ENCODE measurements around the gene MEAK7. TPM values are rescaled to one million over a fixed set of nuclear protein-coding genes. Genes with fewer than 3 reads are reported as not detected.

Gene MEAK7, protein sequence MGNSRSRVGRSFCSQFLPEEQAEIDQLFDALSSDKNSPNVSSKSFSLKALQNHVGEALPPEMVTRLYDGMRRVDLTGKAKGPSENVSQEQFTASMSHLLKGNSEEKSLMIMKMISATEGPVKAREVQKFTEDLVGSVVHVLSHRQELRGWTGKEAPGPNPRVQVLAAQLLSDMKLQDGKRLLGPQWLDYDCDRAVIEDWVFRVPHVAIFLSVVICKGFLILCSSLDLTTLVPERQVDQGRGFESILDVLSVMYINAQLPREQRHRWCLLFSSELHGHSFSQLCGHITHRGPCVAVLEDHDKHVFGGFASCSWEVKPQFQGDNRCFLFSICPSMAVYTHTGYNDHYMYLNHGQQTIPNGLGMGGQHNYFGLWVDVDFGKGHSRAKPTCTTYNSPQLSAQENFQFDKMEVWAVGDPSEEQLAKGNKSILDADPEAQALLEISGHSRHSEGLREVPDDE
- 3.8 TPM for total RNA-seq (2013)
- polyA plus RNA-seq (1 to 10 TPM; 2.5 to 5.0 (median 4.7) TPM), polyA minus RNA-seq (1.5 and 1.8 TPM in 2 replicates), total RNA-seq (1.5 to 6.4 (median 4.2) reads per million in 11 experiments)

DNA sequence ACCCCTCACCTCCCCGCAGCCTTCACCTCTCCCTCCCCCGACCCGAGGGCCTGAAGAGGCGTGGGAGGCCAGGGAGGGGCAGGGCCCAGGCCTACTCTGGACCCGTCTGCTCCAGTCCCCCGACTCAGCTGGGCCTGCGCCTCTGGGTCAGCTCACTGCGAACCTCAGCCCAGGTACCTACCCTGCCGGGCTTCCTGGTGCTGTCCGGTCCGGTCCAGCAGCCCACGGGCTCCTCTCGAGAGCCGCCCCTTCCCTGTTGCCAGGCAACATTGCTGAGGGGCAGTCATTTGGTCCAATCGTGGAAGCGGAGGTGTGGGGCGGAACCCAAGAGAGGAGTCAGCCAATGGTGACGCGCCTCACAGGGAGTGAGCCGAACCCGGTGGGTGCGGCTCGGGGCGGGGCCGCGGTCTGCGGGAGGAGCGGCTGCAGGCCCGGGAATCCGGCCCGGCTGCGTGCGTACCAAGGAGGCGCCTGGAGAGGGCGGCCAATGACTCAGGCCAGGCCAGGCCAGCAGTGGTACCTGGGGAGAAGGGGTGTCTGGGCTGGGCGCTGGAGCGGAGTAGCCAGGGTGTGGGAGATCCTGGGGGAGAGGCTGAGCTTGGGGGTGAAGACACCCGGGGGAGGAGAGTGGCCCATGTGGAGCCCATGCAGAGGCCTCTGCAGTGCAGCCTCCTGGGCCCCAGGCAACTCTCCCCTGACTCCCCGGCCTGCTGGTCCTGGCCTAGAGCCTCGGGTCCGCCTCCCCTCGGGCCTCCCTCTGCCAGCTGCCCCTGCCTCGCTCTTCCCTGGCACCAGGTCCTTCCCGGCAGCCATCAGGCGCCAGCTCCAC lies at the start of gene MEAK7:
Gene MEAK7 (minus strand): TSS at position 240 of the 829 bp plus-strand sequence. CDS start 6,573 bp downstream, outside the sequence.
- Histone ChIP-seq H3K9ac (ENCODE audit: insufficient read depth, low read length, poor library complexity, severe bottlenecking) (peak within 1 kb of the TSS; percentile 77), H3K79me2 (ENCODE audit: insufficient read depth, low read length) (no peaks in the 10 kb centered on the region), H3K27ac (ENCODE audit: low read depth in 1 of 2, low read length in 2 of 2) (peak within 1 kb of the TSS; percentile 30 to 86), H3K9me3 (replicated peaks in 1 of 2; ENCODE audit: control insufficient read depth in 1 of 2, insufficient read depth in 1 of 2, low read length in 2 of 2) (no peaks in the 10 kb centered on the region), H2AFZ (ENCODE audit: insufficient read depth, low read depth, low read length, poor library complexity, severe bottlenecking) (peak within 1 kb of the TSS; percentile 98), H3K4me2 (replicated peaks; ENCODE audit: extremely low read depth, low read length, poor library complexity, severe bottlenecking) (peak within 1 kb of the TSS; percentile 93), H4K20me1 (ENCODE audit: insufficient read depth, low read length) (peaks cover 10% of the 10 kb centered on the region), H3K4me3 (replicated peaks in 1 of 3; ENCODE audit: low read depth in 2 of 3, low read length in 3 of 3) (peak within 1 kb of the TSS; percentile 71 to 95 (median 91)), H3K4me1 (ENCODE audit: control insufficient read depth in 1 of 2, insufficient read depth in 2 of 2, low read length in 2 of 2) (peaks cover 37 to 44% of the 10 kb centered on the region in 2 donors), H3K36me3 (replicated peaks in 1 of 2; ENCODE audit: control insufficient read depth in 1 of 2, insufficient read depth in 2 of 2, low read length in 2 of 2) (no peaks in the 10 kb centered on the region), H3K27me3 (ENCODE audit: control insufficient read depth in 2 of 2, insufficient read depth in 2 of 2, low read length in 2 of 2) (no peaks in the 10 kb centered on the region)
- intact Hi-C loops (cut with micrococcal nuclease) = loop anchor here in 1 of 2 donors (10.0 kb wide), 2 partner anchors 230 to 540 kb away; partner anchors contain the start of gene NECAB2
- TF ChIP-seq, protein P1, sequence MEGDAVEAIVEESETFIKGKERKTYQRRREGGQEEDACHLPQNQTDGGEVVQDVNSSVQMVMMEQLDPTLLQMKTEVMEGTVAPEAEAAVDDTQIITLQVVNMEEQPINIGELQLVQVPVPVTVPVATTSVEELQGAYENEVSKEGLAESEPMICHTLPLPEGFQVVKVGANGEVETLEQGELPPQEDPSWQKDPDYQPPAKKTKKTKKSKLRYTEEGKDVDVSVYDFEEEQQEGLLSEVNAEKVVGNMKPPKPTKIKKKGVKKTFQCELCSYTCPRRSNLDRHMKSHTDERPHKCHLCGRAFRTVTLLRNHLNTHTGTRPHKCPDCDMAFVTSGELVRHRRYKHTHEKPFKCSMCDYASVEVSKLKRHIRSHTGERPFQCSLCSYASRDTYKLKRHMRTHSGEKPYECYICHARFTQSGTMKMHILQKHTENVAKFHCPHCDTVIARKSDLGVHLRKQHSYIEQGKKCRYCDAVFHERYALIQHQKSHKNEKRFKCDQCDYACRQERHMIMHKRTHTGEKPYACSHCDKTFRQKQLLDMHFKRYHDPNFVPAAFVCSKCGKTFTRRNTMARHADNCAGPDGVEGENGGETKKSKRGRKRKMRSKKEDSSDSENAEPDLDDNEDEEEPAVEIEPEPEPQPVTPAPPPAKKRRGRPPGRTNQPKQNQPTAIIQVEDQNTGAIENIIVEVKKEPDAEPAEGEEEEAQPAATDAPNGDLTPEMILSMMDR (IDR thresholded peaks at IDR 0.05) = no peak
- Mint-ChIP-seq H3K27me3 (ENCODE audit: low read depth in 3 of 3) (peaks cover 0 to 4% (median 2%) of the 10 kb centered on the region in 3 donors), H3K4me3 (peak within 1 kb of the TSS; percentile 81 to 87), H3K27ac (peak within 1 kb of the TSS; percentile 35 to 86 (median 76)), H3K36me3 (peaks cover 8 to 9% of the 10 kb centered on the region in 2 donors), H3K9me3 (no peaks in the 10 kb centered on the region), H3K4me1 (peaks cover 26% of the 10 kb centered on the region)
- peak; percentile 97 to 98 (median 98) for DNase-seq
- WGBS (ENCODE audit: insufficient coverage) = 3% methylated on average over 34 of the region's 45 CpGs

DNA sequence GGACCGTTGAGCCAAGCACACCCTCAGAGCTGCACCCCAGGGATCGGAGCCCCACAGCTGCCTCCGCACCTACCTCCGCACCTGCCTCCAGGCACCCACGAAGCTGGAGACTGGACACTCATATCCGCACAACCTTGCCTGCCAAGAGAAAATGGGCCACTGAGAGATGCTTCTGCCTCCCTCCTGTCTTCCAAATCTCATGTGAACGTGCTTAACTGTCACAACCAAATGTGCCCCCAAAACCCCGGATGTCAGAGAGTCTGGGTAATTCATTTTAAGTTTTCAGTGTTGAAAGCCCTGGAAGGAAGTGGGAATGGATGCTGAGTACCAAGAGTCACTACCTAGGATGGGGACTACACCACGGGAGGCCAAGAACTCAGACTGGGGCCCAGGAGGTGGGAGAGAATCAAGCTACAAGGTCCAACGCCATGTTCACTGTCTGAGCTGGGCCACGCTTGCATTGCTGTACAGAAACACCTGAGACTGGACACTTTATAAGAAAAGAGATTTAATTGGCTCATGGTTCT lies 49.5 kb upstream of the MEAK7 start:
- Histone ChIP-seq H3K4me2 (replicated peaks; ENCODE audit: extremely low read depth, low read length, poor library complexity, severe bottlenecking) (no peak overlapping the region), H3K36me3 (replicated peaks in 1 of 2; ENCODE audit: control insufficient read depth in 1 of 2, insufficient read depth in 2 of 2, low read length in 2 of 2) (no peaks in the 10 kb centered on the region), H3K9me3 (replicated peaks in 1 of 2; ENCODE audit: control insufficient read depth in 1 of 2, insufficient read depth in 1 of 2, low read length in 2 of 2) (no peaks in the 10 kb centered on the region), H3K27me3 (ENCODE audit: control insufficient read depth in 2 of 2, insufficient read depth in 2 of 2, low read length in 2 of 2) (no peaks in the 10 kb centered on the region), H2AFZ (ENCODE audit: insufficient read depth, low read depth, low read length, poor library complexity, severe bottlenecking) (no peak overlapping the region), H4K20me1 (ENCODE audit: insufficient read depth, low read length) (peaks cover 5% of the 10 kb centered on the region), H3K27ac (ENCODE audit: low read depth in 1 of 2, low read length in 2 of 2) (no peak overlapping the region), H3K4me3 (replicated peaks in 1 of 3; ENCODE audit: low read depth in 2 of 3, low read length in 3 of 3) (no peak overlapping the region), H3K4me1 (ENCODE audit: control insufficient read depth in 1 of 2, insufficient read depth in 2 of 2, low read length in 2 of 2) (peaks cover 7 to 14% of the 10 kb centered on the region in 2 donors), H3K79me2 (ENCODE audit: insufficient read depth, low read length) (no peaks in the 10 kb centered on the region), H3K9ac (ENCODE audit: insufficient read depth, low read length, poor library complexity, severe bottlenecking) (no peak overlapping the region)
- Mint-ChIP-seq H3K4me1 (peaks cover 36% of the 10 kb centered on the region), H3K27ac (no peak overlapping the region), H3K4me3 (peak overlapping the region; percentile 10 to 18), H3K27me3 (ENCODE audit: low read depth in 3 of 3) (peaks cover 3 to 10% (median 8%) of the 10 kb centered on the region in 3 donors), H3K9me3 (no peaks in the 10 kb centered on the region), H3K36me3 (peaks cover 6 to 11% of the 10 kb centered on the region in 2 donors)
- DNase-seq = no peak
- intact Hi-C loops (cut with micrococcal nuclease) = no loop called here
- 76% methylated on average over 9 of the region's 11 CpGs for WGBS (ENCODE audit: insufficient coverage)
- TF ChIP-seq, protein P1 (IDR thresholded peaks at IDR 0.05) = no peak
